Neural crest cell (in vitro differentiated cells): ENCODE measurements around the gene ARVCF. TPM values are rescaled to one million over a fixed set of nuclear protein-coding genes. Genes with fewer than 3 reads are reported as not detected.

Source experiments
- DNase-seq: peaks from one replicate; pipeline ENCODE4 v3.0.0; 2021; ENCODE audit warnings: low read depth, mixed read lengths, low spot score
- H3K27ac Mint-ChIP-seq: one replicate; pipeline ENCODE4 v1.8.0; 2021; ENCODE audit warnings: mild to moderate bottlenecking, mixed read lengths; ENCODE audit not compliant: unreplicated experiment
- H3K27me3 Mint-ChIP-seq: 2 replicates; pipeline ENCODE4 v1.8.0; 2021; ENCODE audit warnings: low read depth, mild to moderate bottlenecking, mixed read lengths
- H3K36me3 Mint-ChIP-seq: 2 replicates; pipeline ENCODE4 v1.8.0; 2021; ENCODE audit warnings: low read depth, mild to moderate bottlenecking, mixed read lengths
- H3K4me1 Mint-ChIP-seq: 2 replicates; pipeline ENCODE4 v1.8.0; 2021; ENCODE audit warnings: mixed read lengths
- H3K4me3 Mint-ChIP-seq: one replicate; pipeline ENCODE4 v1.8.0; 2021; ENCODE audit warnings: mild to moderate bottlenecking, mixed read lengths
- H3K9me3 Mint-ChIP-seq: 2 replicates; pipeline ENCODE4 v1.8.0; 2021; ENCODE audit warnings: mixed read lengths
- total RNA-seq: library from RNA; stranded (reverse); gene quantifications from 2 replicates; pipeline ENCODE4 v1.2.1, GENCODE V29; 2021
- TF ChIP-seq, protein P1 (sequence below): fragments of 200-600 bp; sonication (generic); conservative IDR thresholded peaks from 2 replicates; pipeline ENCODE4 v1.5.0; 2021; ENCODE audit warnings: antibody characterized with exemption, mild to moderate bottlenecking

ARVCF gene
- total RNA-seq, 1 donor from 2014 or later: 105 TPM

DNA sequence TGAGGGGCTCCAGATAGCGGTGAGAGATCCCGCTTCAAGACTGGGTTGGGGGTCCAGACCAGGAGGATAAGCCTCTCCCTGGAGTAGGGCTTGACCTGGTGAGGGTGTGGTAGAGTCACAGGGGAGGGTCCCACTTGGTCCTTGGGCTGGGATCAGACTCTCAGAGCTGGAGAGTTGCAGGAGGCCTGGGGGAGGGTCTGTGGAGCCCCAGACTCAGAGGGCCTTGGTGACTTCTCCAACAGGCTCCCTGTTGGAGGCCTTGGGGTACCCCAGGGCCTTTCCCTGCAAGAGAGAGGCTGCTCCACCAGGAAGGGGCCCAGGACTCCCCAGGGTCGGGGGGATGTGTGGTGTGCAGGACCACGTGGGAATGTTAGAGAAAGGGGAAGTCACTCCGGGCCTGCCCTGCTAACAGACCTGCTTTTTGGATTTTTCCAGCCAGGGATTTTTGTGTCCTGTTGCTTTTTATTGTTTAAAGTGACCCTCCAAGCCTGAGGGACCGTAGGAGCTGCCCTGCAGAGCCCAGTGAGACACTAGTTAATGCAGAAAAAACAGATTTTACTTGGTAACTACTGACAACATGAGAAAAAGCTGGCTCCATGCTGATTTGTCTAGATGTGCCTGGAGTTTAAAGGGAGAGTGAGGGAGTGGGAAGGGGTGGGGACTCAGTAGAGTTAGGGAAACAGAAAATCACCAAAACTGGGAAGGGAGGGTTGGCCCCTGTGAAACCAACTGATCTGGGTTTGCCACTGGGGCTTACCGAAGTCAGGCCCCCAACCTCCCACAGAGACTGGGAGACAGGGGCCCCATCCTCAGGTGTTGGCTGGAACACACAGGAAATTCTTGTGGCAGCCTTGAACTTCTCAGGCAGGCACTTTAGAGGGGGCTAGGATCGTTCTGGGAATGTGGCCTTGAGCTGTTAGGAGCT lies 74.2 kb downstream of the ARVCF start:
- Mint-ChIP-seq H3K27me3 (no peaks in the 10 kb centered on the region), H3K4me1 (peaks cover 35% of the 10 kb centered on the region), H3K27ac (peak overlapping the region; percentile 98), H3K4me3 (peak overlapping the region; percentile 98), H3K9me3 (no peaks in the 10 kb centered on the region), H3K36me3 (peaks cover 4% of the 10 kb centered on the region)
- no peak for DNase-seq
- TF ChIP-seq, protein P1, sequence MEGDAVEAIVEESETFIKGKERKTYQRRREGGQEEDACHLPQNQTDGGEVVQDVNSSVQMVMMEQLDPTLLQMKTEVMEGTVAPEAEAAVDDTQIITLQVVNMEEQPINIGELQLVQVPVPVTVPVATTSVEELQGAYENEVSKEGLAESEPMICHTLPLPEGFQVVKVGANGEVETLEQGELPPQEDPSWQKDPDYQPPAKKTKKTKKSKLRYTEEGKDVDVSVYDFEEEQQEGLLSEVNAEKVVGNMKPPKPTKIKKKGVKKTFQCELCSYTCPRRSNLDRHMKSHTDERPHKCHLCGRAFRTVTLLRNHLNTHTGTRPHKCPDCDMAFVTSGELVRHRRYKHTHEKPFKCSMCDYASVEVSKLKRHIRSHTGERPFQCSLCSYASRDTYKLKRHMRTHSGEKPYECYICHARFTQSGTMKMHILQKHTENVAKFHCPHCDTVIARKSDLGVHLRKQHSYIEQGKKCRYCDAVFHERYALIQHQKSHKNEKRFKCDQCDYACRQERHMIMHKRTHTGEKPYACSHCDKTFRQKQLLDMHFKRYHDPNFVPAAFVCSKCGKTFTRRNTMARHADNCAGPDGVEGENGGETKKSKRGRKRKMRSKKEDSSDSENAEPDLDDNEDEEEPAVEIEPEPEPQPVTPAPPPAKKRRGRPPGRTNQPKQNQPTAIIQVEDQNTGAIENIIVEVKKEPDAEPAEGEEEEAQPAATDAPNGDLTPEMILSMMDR: no peak

DNA sequence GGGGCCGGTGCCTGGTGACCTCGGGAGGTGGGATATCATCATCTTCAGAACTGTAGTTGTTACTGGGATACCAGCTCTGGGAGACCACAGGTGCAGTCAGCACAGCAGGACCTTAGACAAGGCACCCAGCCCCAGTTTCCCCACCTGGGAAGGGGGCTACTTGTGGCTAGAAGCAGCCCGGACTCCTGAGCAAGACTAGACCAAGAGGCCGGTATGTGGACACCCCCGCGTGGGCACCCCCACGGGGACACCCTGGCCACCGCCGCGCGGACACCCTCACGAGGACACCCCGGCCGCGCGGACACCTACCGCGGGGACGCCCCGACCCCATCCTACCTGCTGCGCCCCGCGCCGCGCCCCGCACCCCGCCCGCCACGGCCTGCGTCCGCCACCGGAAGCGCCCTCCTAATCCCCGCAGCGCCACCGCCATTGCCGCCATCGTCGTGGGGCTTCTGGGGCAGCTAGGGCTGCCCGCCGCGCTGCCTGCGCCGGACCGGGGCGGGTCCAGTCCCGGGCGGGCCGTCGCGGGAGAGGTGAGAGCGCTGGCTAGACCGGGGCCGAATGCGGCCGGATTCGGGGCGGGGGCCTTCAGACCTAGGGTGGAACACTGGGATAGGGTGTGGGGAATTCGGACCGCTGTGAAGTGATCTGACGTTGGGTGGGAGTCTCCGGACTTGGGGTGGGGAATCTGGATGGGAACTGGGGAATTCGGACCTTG lies 75.1 kb downstream of the ARVCF start, which contains the start of the genes COMT and TXNRD2:
Gene COMT, plus strand, starts transcription at position 408 of the 718 bp plus-strand sequence. CDS start 20,755 bp downstream, outside the sequence.
Gene TXNRD2, minus strand, starts transcription at position 454 of the 718 bp plus-strand sequence. Its CDS starts 15 bp downstream, at position 439.
- peak within 1 kb of the TSS; percentile 98 for H3K27ac Mint-ChIP-seq
- TF ChIP-seq, protein P1: no peak
- H3K4me3 Mint-ChIP-seq: peak within 1 kb of the TSS; percentile 98
- peaks cover 30% of the 10 kb centered on the region for H3K4me1 Mint-ChIP-seq
- peaks cover 3% of the 10 kb centered on the region for H3K9me3 Mint-ChIP-seq
- DNase-seq: peak; percentile 53
- H3K27me3 Mint-ChIP-seq: no peaks in the 10 kb centered on the region
- H3K36me3 Mint-ChIP-seq: peaks cover 12% of the 10 kb centered on the region

DNA sequence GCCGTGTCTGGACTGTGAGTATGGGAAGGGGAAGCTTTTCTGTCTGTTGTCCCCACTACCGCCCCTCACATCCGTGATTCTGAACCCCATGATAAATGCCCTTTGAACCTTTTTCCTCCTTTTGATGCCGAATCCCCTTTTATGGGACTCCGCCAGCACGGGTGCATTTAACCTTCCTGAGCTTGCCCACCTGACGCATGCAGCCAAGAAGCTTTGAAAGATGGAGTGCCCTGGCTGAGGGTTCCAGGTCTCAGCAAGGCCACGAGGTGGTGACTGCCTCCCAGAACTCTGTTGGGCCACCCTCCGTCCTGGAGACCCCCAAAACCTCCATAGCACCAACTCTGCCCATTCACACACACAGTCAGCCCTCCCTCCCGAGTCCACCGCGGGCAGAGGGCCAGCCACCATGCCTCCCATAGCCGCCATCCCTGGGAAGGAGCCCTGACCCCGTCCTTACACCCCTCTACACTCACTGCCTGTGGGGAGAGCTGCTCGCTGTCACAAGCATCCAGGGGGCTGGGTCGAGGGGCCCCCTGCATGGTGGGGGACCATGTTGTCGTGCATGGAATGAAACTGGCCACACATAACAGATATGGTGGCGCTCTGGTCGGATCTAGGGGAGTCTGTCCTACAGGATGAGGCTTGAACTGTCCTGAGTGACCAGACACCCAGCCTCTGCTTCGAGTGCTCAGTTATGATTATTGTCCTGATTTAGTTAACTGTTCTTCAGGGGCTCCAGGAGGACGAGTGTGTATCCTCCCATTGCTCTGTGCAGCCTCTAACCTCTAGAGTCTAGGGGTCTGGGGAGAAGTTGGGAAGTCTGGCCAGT lies 75.9 kb downstream of the ARVCF start:
- peak overlapping the region; percentile 65 for H3K27ac Mint-ChIP-seq
- no peak for DNase-seq
- H3K4me3 Mint-ChIP-seq: peak overlapping the region; percentile 98
- peaks cover 7% of the 10 kb centered on the region for H3K9me3 Mint-ChIP-seq
- H3K4me1 Mint-ChIP-seq: peaks cover 30% of the 10 kb centered on the region
- no peaks in the 10 kb centered on the region for H3K27me3 Mint-ChIP-seq
- H3K36me3 Mint-ChIP-seq: peaks cover 20% of the 10 kb centered on the region
- TF ChIP-seq, protein P1: no peak

DNA sequence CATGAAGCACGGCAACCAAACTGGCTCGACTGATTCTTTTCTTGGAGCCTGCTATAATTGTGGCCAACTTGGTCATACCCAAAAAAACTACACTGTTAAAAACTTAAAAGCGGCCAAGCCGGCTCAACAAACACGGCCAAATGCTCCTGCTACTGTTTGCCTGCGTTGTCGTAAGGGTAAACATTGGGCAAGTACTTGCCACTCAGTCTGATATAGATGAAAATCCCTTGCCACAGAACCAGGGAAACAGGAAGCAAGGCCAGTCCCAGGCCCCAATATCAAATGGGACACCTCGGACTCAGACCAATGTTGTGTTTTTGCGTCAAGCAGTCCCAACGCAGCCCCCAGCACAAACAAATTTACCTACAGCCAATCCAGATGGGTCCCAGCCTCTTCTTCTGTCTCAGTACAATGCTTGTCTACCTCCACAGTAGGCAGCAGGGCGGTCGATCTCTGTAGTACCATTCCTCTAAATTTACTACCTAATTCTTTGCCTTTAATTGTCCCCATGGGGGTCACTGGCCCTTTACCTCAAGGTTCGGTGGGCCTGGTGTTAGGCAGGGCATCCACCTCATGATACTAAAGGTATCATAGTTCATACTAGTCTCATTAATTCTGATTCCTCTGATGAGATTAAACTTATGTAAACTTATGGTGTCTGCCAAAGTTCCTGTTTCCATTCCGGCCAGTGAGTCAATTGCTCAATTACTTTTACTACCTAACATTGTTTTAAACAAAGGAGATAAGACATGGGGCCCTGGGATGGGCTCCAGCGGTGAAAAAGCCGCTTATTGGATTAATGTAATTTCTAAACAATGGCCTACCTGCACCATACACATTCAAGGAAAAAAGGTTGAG lies 78.8 kb downstream of the ARVCF start:
- no peak for DNase-seq
- no peaks in the 10 kb centered on the region for H3K27me3 Mint-ChIP-seq
- H3K27ac Mint-ChIP-seq: no peak overlapping the region
- TF ChIP-seq, protein P1: no peak
- H3K4me1 Mint-ChIP-seq: peaks cover 20% of the 10 kb centered on the region
- peak overlapping the region; percentile 29 for H3K4me3 Mint-ChIP-seq
- H3K36me3 Mint-ChIP-seq: peaks cover 26% of the 10 kb centered on the region
- peaks cover 12% of the 10 kb centered on the region for H3K9me3 Mint-ChIP-seq
